Activated CD4-positive, alpha-beta T cell treated with anti-CD3 and anti-CD28 coated beads for 24 hours (primary cell): Measurements from ENCODE around the gene HAUS6.
"Not testable (repeated sequence)": the region's sequence is repeated elsewhere in the genome, so short reads cannot be mapped to it uniquely, and the experiment has no call there.

Source experiments
- DNase-seq, 2 donors: peaks; one replicate each; pipeline ENCODE4 v3.0.0-alpha.2; 2020; ENCODE audit warnings: low read depth in 2 of 2

Gene HAUS6

GRCh38 chr9:19117039-19117716 is 14.5 kb upstream of the HAUS6 start:
- no peak for DNase-seq

GRCh38 chr9:19116107-19116790 is 13.5 kb upstream of the HAUS6 start:
- no peak for DNase-seq

- DNase-seq = no peak
Observed at GRCh38 chr9:19114680-19115270, 12.1 kb upstream of the HAUS6 start.

GRCh38 chr9:19113964-19114679 is 11.4 kb upstream of the HAUS6 start:
- DNase-seq = no peak

- DNase-seq = not testable (repeated sequence)
Observed at GRCh38 chr9:19113064-19113611, 10.4 kb upstream of the HAUS6 start.

- DNase-seq = no peak
Observed at GRCh38 chr9:19108038-19108437, 5.3 kb upstream of the HAUS6 start.

- no peak for DNase-seq
Observed at GRCh38 chr9:19104515-19105282, 2.0 kb upstream of the HAUS6 start.

GRCh38 chr9:19102181-19102630 is 498 bp downstream of the HAUS6 start:
- DNase-seq = no peak

- DNase-seq = no peak
Observed at GRCh38 chr9:19101203-19101602, 1.5 kb downstream of the HAUS6 start.

- not testable (repeated sequence) for DNase-seq
Observed at GRCh38 chr9:19097431-19097830, 5.3 kb downstream of the HAUS6 start.

- DNase-seq = no peak
Observed at GRCh38 chr9:19087106-19088000, 15.4 kb downstream of the HAUS6 start.

GRCh38 chr9:19085295-19085694 is 17.4 kb downstream of the HAUS6 start:
- DNase-seq = no peak

- no peak for DNase-seq
Observed at GRCh38 chr9:19074836-19075235, 27.9 kb downstream of the HAUS6 start.

- DNase-seq = no peak
Observed at GRCh38 chr9:19074229-19074628, 28.5 kb downstream of the HAUS6 start.

- DNase-seq = no peak
Observed at GRCh38 chr9:19057033-19057432, 45.7 kb downstream of the HAUS6 start.

GRCh38 chr9:19050637-19051591 is 51.8 kb downstream of the HAUS6 start:
- no peak for DNase-seq

GRCh38 chr9:19049917-19050636 is 52.6 kb downstream of the HAUS6 start:
- no peak for DNase-seq
